HepG2 (cell line): ENCODE data around the gene ARRDC1.

Source experiments
- ATF7-NPFF ChIP-seq: sonication (generic); formaldehyde crosslinking; IDR thresholded peaks from 2 replicates; pipeline ENCODE4 v1.8.1; 2023; ENCODE audit warnings: mild to moderate bottlenecking, low read depth, missing genetic modification reagents, moderate library complexity
- EP300 ChIP-seq, 3 experiments: sonication (generic) in 1 of 3; formaldehyde crosslinking in 1 of 3; IDR thresholded peaks; 2 replicates each; pipeline versions ENCODE4 v1.5.1 to v1.6.1; 2011 to 2020; ENCODE audit warnings: low read depth in 2 of 3, low read length in 2 of 3, borderline replicate concordance in 1 of 3, improper control_type of control experiment in 1 of 3, mild to moderate bottlenecking in 1 of 3, missing genetic modification reagents in 1 of 3, moderate library complexity in 1 of 3
- ZNF292 ChIP-seq: sonication (generic); formaldehyde crosslinking; IDR thresholded peaks from 2 replicates; pipeline ENCODE4 v1.8.1; 2022; ENCODE audit warnings: mild to moderate bottlenecking, low read depth, missing genetic modification reagents, borderline replicate concordance
- ZSCAN30 ChIP-seq: sonication (generic); formaldehyde crosslinking; IDR thresholded peaks from 2 replicates; pipeline ENCODE4 v1.5.0; 2020; ENCODE audit warnings: mild to moderate bottlenecking, missing genetic modification reagents

DNA sequence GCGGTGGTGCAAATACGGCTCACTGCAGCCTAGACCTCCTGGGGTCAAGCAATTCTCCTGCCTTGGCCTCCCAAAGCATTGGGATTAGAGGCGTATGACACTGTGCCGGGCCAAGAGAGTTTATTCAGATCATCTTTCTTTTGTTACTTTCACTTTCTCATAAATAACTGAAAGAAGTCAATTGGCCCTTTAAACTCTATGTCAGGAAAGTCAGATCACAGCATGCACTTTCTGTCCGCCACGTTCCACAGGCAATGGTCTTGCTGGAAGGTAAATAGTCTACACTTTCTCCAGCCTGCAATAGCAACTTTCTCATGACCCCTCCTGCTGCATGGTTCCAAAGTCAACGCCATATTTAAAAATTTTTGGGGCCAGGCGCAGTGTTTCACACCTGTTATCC is 6.5 kb upstream of the ARRDC1 start:
- TF ChIP-seq ZSCAN30 (CRISPR knock-in tag) (no peak), EP300 (IDR thresholded peaks at IDR 0.05; ENCODE audit: low read depth in 2 of 2, low read length in 2 of 2) (no peak), EP300 (CRISPR knock-in tag; IDR thresholded peaks at IDR 0.05; ENCODE audit: borderline replicate concordance) (no peak), ATF7-NPFF (CRISPR knock-in tag) (no peak), ZNF292 (CRISPR knock-in tag) (no peak)
